Measurements from ENCODE around the gene DAAM1. TPM values are rescaled to one million over a fixed set of nuclear protein-coding genes. Genes with fewer than 3 reads are reported as not detected.

The DAAM1 gene
- total and polyA plus RNA-seq, 7 donors, result 5.7 to 37.1 (median 8.9) TPM

- H3K9me3 ChIP-seq, result no peaks in the 10 kb centered on the region
- DNase-seq (no peak), ATAC-seq (no peak)
- H3K36me3 ChIP-seq (ENCODE audit: insufficient read depth in 1 of 2, low read depth in 1 of 2), result no peaks in the 10 kb centered on the region
- TF ChIP-seq CTCF (IDR thresholded peaks at IDR 0.05), result no peak
- no peak overlapping the region for H3K27ac ChIP-seq
- no peaks in the 10 kb centered on the region for H3K27me3 ChIP-seq (ENCODE audit: insufficient read depth in 3 of 3, low read length in 2 of 3)
- no peaks in the 10 kb centered on the region for H3K4me1 ChIP-seq
- 79 to 91% (median 82%) methylated on average over 2 of the region's 2 CpGs for WGBS, 3 donors
- intact Hi-C loops (cut with DNase I), result no loop called here
- H3K4me3 ChIP-seq, result no peak overlapping the region
Observed at GRCh38 chr14:59303216-59303615, 114.7 kb downstream of the DAAM1 start.

GRCh38 chr14:59305231-59305630 is 116.8 kb downstream of the DAAM1 start:
- Histone ChIP-seq H3K9me3 (no peaks in the 10 kb centered on the region), H3K27me3 (ENCODE audit: insufficient read depth in 3 of 3, low read length in 2 of 3) (no peaks in the 10 kb centered on the region), H3K4me1 (peaks cover 7% of the 10 kb centered on the region), H3K27ac (no peak overlapping the region), H3K4me3 (no peak overlapping the region), H3K36me3 (ENCODE audit: insufficient read depth in 1 of 2, low read depth in 1 of 2) (no peaks in the 10 kb centered on the region)
- DNase-seq (no peak), ATAC-seq (no peak)
- intact Hi-C loops (cut with DNase I), result no loop called here
- no peak for TF ChIP-seq CTCF (IDR thresholded peaks at IDR 0.05)

DNA sequence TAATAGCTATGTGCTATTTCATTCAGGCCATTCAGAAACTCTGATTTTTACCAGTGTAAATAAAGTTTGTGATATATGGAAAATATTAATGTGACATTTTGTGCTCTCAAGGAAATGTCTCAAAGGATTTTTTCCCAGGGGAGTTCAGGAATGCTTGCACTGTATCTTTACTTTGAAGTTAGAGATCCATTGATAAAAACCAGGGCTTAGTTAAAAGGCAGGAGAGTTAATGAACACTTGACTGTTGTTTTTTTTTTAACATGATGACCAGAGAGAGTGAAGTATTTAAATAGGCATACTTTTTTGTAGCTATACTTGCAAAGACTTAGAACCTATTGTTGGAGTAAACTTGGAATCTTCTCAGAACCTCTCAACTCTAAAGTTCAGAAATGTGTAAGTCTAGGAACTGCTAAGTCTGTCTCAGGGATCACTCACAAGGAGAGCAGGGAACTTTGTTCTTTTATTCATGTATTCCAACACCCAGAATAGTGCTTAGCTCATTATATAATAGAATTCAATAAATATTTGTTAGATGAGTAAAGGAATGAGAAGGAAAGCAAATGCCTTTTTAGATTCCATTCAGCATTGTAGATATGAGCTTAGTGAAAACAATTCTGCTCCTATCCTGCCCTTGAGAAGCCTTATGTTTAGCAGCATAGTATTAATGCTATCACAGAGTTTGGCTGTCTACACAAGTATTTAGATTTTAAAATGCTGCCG is 117.5 kb downstream of the DAAM1 start:
- no peaks in the 10 kb centered on the region for H3K36me3 ChIP-seq (ENCODE audit: insufficient read depth in 1 of 2, low read depth in 1 of 2)
- intact Hi-C loops (cut with DNase I), result no loop called here
- DNase-seq (no peak), ATAC-seq (no peak)
- TF ChIP-seq CTCF (IDR thresholded peaks at IDR 0.05), result no peak
- peaks cover 7% of the 10 kb centered on the region for H3K4me1 ChIP-seq
- 20 to 58% (median 39%) methylated on average over 1 of the region's 1 CpG for WGBS, 3 donors
- H3K4me3 ChIP-seq, result no peak overlapping the region
- H3K27me3 ChIP-seq (ENCODE audit: insufficient read depth in 3 of 3, low read length in 2 of 3), result no peaks in the 10 kb centered on the region
- no peak overlapping the region for H3K27ac ChIP-seq
- no peaks in the 10 kb centered on the region for H3K9me3 ChIP-seq

DNA sequence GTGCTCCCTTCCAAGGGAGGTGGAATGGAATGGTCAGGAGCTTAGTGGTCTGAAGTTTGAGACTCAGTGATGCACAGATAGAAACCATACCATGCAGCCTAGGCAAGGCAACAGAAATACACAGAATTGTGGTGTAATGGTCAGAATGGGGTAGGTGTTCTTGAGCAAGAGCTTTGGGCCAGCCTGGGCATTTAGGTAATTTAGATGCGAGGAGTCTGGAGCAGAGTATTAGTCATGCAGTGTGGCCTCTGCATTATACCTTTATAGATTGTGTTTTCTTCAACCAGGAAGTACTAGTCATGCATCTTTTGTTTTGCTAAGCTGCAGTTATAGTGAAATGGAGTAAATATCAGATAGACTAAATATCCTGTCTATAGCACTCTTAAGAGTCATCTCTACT is 118.3 kb downstream of the DAAM1 start:
- peaks cover 7% of the 10 kb centered on the region for H3K4me1 ChIP-seq
- TF ChIP-seq CTCF (IDR thresholded peaks at IDR 0.05), result no peak

GRCh38 chr14:59308086-59308485 is 119.6 kb downstream of the DAAM1 start:
- no peak overlapping the region for H3K27ac ChIP-seq

More for the DNA sequence above, 118.3 kb downstream of the DAAM1 start:
- Histone ChIP-seq H3K4me3 (no peak overlapping the region), H3K36me3 (ENCODE audit: insufficient read depth in 1 of 2, low read depth in 1 of 2) (no peaks in the 10 kb centered on the region), H3K9me3 (no peaks in the 10 kb centered on the region), H3K27me3 (ENCODE audit: insufficient read depth in 3 of 3, low read length in 2 of 3) (no peaks in the 10 kb centered on the region), H3K27ac (no peak overlapping the region)
- DNase-seq (no peak), ATAC-seq (no peak)
- intact Hi-C loops (cut with DNase I), result no loop called here
- 91 to 96% (median 92%) methylated on average over 1 of the region's 1 CpG for WGBS, 3 donors

More at GRCh38 chr14:59308086-59308485, 119.6 kb downstream of the DAAM1 start:
- Histone ChIP-seq H3K4me3 (no peak overlapping the region), H3K36me3 (ENCODE audit: insufficient read depth in 1 of 2, low read depth in 1 of 2) (no peaks in the 10 kb centered on the region), H3K4me1 (peaks cover 7% of the 10 kb centered on the region), H3K9me3 (no peaks in the 10 kb centered on the region), H3K27me3 (ENCODE audit: insufficient read depth in 3 of 3, low read length in 2 of 3) (no peaks in the 10 kb centered on the region)
- DNase-seq, result no peak
- intact Hi-C loops (cut with DNase I), result no loop called here
- no peak for ATAC-seq
- no peak for TF ChIP-seq CTCF (IDR thresholded peaks at IDR 0.05)
